GM23338 (cell line): ENCODE measurements around the gene UNC5B. TPM values are rescaled to one million over a fixed set of nuclear protein-coding genes. Genes with fewer than 3 reads are reported as not detected.

Source experiments
- ATAC-seq: fragments of 200-7000 bp; cut with Tn5 transposase; 3 replicates; pipeline ENCODE4 v1.9.1; 2020
- DNase-seq: peaks from one replicate; pipeline ENCODE4 v3.0.0-alpha.2; 2015; ENCODE audit warnings: low spot score
- H2AFZ ChIP-seq: fragments of 200-600 bp; sonication (generic); 2 replicates; pipeline ENCODE4 v1.8.0; 2016; ENCODE audit warnings: antibody characterized with exemption, mild to moderate bottlenecking, moderate library complexity
- H3F3A ChIP-seq: fragments of 200-600 bp; sonication (generic); replicated peaks from 2 replicates; pipeline ENCODE4 v1.8.0; 2017; ENCODE audit warnings: antibody characterized with exemption, mixed run types, low read depth
- H3K27ac ChIP-seq: fragments of 200-600 bp; sonication (generic); 2 replicates; pipeline ENCODE4 v1.6.1; 2016; ENCODE audit warnings: low read depth
- H3K27me3 ChIP-seq: fragments of 200-600 bp; sonication (generic); 2 replicates; pipeline ENCODE4 v1.8.0; 2016; ENCODE audit warnings: mild to moderate bottlenecking, mixed run types, moderate library complexity; ENCODE audit not compliant: insufficient read depth
- H3K36me3 ChIP-seq: fragments of 200-600 bp; sonication (generic); 2 replicates; pipeline ENCODE4 v1.8.0; 2016; ENCODE audit warnings: mild to moderate bottlenecking; ENCODE audit not compliant: insufficient read depth
- H3K4me1 ChIP-seq: fragments of 200-600 bp; sonication (generic); 2 replicates; pipeline ENCODE4 v1.8.0; 2016; ENCODE audit warnings: mild to moderate bottlenecking, moderate library complexity; ENCODE audit not compliant: insufficient read depth
- H3K4me2 ChIP-seq: fragments of 200-600 bp; sonication (generic); 2 replicates; pipeline ENCODE4 v1.7.1; 2017; ENCODE audit warnings: mixed run types
- H3K4me3 ChIP-seq: fragments of 200-600 bp; sonication (generic); 2 replicates; pipeline ENCODE4 v1.6.1; 2016; ENCODE audit warnings: mixed run types
- H3K79me2 ChIP-seq: fragments of 200-600 bp; sonication (generic); replicated peaks from 2 replicates; pipeline ENCODE4 v1.8.0; 2017; ENCODE audit warnings: mild to moderate bottlenecking; ENCODE audit not compliant: insufficient read depth
- H3K9me2 ChIP-seq: fragments of 200-600 bp; sonication (generic); 2 replicates; pipeline ENCODE4 v1.8.0; 2017; ENCODE audit not compliant: insufficient read depth
- H4K20me1 ChIP-seq: fragments of 200-600 bp; sonication (generic); replicated peaks from 2 replicates; pipeline ENCODE4 v1.8.0; 2017; ENCODE audit warnings: mild to moderate bottlenecking; ENCODE audit not compliant: insufficient read depth
- H3K27ac Mint-ChIP-seq: 2 replicates; pipeline ENCODE4 v1.8.0; 2020; ENCODE audit warnings: inconsistent platforms, mild to moderate bottlenecking, moderate library complexity, mixed read lengths
- H3K27me3 Mint-ChIP-seq: 3 replicates; pipeline ENCODE4 v1.8.0; 2022; ENCODE audit warnings: low read depth, mild to moderate bottlenecking, moderate library complexity, mixed read lengths, inconsistent platforms; ENCODE audit not compliant: insufficient read depth, poor library complexity
- H3K36me3 Mint-ChIP-seq: 3 replicates; pipeline ENCODE4 v1.8.0; 2021; ENCODE audit warnings: low read depth, mild to moderate bottlenecking, inconsistent platforms, moderate library complexity, mixed read lengths
- H3K4me1 Mint-ChIP-seq: 3 replicates; pipeline ENCODE4 v1.8.0; 2020; ENCODE audit warnings: mild to moderate bottlenecking, inconsistent platforms, mixed read lengths
- H3K4me3 Mint-ChIP-seq: 3 replicates; pipeline ENCODE4 v1.8.0; 2021; ENCODE audit warnings: moderate library complexity, mild to moderate bottlenecking, inconsistent platforms, mixed read lengths
- H3K9me3 Mint-ChIP-seq: 3 replicates; pipeline ENCODE4 v1.8.0; 2020; ENCODE audit warnings: moderate library complexity, mild to moderate bottlenecking, inconsistent platforms, mixed read lengths
- CREB1 ChIP-seq: fragments of 250-450 bp; sonication (Bioruptor Pico); IDR thresholded peaks from 2 replicates; pipeline ENCODE4 v1.5.0; 2020; ENCODE audit warnings: low read depth, mild to moderate bottlenecking, moderate library complexity
- CTCF ChIP-seq, 2 experiments: fragments of 200-600 bp in 1 of 2; sonication (generic) in 1 of 2; conservative IDR thresholded peaks; 2 replicates each; pipeline versions ENCODE4 v1.5.1 to v1.6.1; 2016 to 2017; ENCODE audit warnings: antibody characterized with exemption in 2 of 2, low read depth in 2 of 2, mild to moderate bottlenecking in 2 of 2, moderate library complexity in 1 of 2
- ETS1 ChIP-seq: IDR thresholded peaks from 2 replicates; pipeline ENCODE4 v1.6.1; 2016; ENCODE audit warnings: antibody characterized with exemption
- EZH2 ChIP-seq: fragments of 200-600 bp; sonication (generic); IDR thresholded peaks from one replicate; pipeline ENCODE4 v1.8.0; 2017; ENCODE audit warnings: antibody characterized with exemption, mild to moderate bottlenecking, low read depth; ENCODE audit not compliant: unreplicated experiment
- EZH2phosphoT487 ChIP-seq: fragments of 200-600 bp; sonication (generic); IDR thresholded peaks from one replicate; pipeline ENCODE4 v1.8.1; 2018; ENCODE audit warnings: antibody characterized with exemption; ENCODE audit not compliant: unreplicated experiment
- JUNB ChIP-seq: IDR thresholded peaks from one replicate; pipeline ENCODE4 v1.6.1; 2016; ENCODE audit warnings: antibody characterized with exemption; ENCODE audit not compliant: unreplicated experiment
- NANOG ChIP-seq: IDR thresholded peaks from 2 replicates; pipeline ENCODE4 v1.6.1; 2016; ENCODE audit warnings: antibody characterized with exemption, borderline replicate concordance
- POLR2AphosphoS5 ChIP-seq: IDR thresholded peaks from 2 replicates; pipeline ENCODE4 v1.6.1; 2016; ENCODE audit warnings: antibody characterized with exemption, low read depth
- REST ChIP-seq: IDR thresholded peaks from one replicate; pipeline ENCODE4 v1.6.1; 2018; ENCODE audit warnings: antibody characterized with exemption; ENCODE audit not compliant: unreplicated experiment
- STAT1 ChIP-seq: IDR thresholded peaks from one replicate; pipeline ENCODE4 v1.6.1; 2016; ENCODE audit warnings: antibody characterized with exemption; ENCODE audit not compliant: unreplicated experiment
- ZNF114 ChIP-seq: fragments of 250-450 bp; sonication (Bioruptor Pico); IDR thresholded peaks from 2 replicates; pipeline ENCODE4 v1.5.0; 2020; ENCODE audit warnings: mild to moderate bottlenecking, moderate library complexity
- ZNF331 ChIP-seq: fragments of 250-450 bp; sonication (Bioruptor Pico); IDR thresholded peaks from 2 replicates; pipeline ENCODE4 v1.5.0; 2020; ENCODE audit warnings: low read depth, mild to moderate bottlenecking, moderate library complexity
- ZNF462 ChIP-seq: fragments of 250-450 bp; sonication (Bioruptor Pico); IDR thresholded peaks from 2 replicates; pipeline ENCODE4 v1.5.0; 2020; ENCODE audit warnings: mild to moderate bottlenecking, moderate library complexity
- polyA plus RNA-seq: library from polyadenylated mRNA; unstranded; fragments of >200 nt; fragmentation: Nextera tagmentation; extraction: Ambion mirVana; gene quantifications from 2 replicates; pipeline ENCODE4 v1.2.1, GENCODE V29; 2016
- total RNA-seq: library from RNA; depleted of rRNA; stranded (reverse); fragments of >200 nt; shearing (Covaris generic); gene quantifications from 2 replicates; pipeline ENCODE4 v1.2.3, GENCODE V29; 2014

UNC5B gene
- total and polyA plus RNA-seq, 2 experiments from 2014 or later, result 8.0 to 31.2 TPM

- 0 out of 2 replicates have a peak overlapping the region, but pooled peaks have one; percentile 27 for H3K27ac Mint-ChIP-seq
- peaks cover 61% of the 10 kb centered on the region for H3K4me1 Mint-ChIP-seq
These were observed 46.9 kb downstream of the UNC5B start for GRCh38 chr10:71259282-71259681.

More at GRCh38 chr10:71259282-71259681, 46.9 kb downstream of the UNC5B start:
- no peaks in the 10 kb centered on the region for H3K27me3 ChIP-seq
- H4K20me1 ChIP-seq, result no peaks in the 10 kb centered on the region; the same call in 1 of the 2 replicates
- no peak overlapping the region for H3K4me3 ChIP-seq
- H3K36me3 Mint-ChIP-seq, result no peaks in the 10 kb centered on the region; the same call in 1 of the 3 replicates
- no peak overlapping the region for H3K4me2 ChIP-seq
- no peaks in the 10 kb centered on the region for H3K9me3 Mint-ChIP-seq
- H3K4me3 Mint-ChIP-seq, result peak overlapping the region; percentile 37; the same call in 1 of the 3 replicates
- H3F3A ChIP-seq, result no peaks in the 10 kb centered on the region
- ATAC-seq (no peak), DNase-seq (no peak)
- TF ChIP-seq REST (no peak), NANOG (no peak), POLR2AphosphoS5 (no peak), ZNF114 (CRISPR knock-in tag) (no peak), ETS1 (no peak), STAT1 (no peak), ZNF462 (CRISPR knock-in tag) (no peak), ZNF331 (CRISPR knock-in tag) (no peak), CTCF (conservative IDR thresholded peaks at IDR 0.05; ENCODE audit: low read depth in 2 of 2) (no peak), JUNB (no peak), CREB1 (CRISPR knock-in tag) (no peak), EZH2 (no peak), EZH2phosphoT487 (no peak)
- peaks cover 13% of the 10 kb centered on the region for H3K79me2 ChIP-seq
- no peak overlapping the region for H2AFZ ChIP-seq
- no peak overlapping the region for H3K27ac ChIP-seq
- no peaks in the 10 kb centered on the region for H3K9me2 ChIP-seq
- H3K27me3 Mint-ChIP-seq, result peaks cover 14% of the 10 kb centered on the region
- H3K4me1 ChIP-seq, result peaks cover 41% of the 10 kb centered on the region
- no peaks in the 10 kb centered on the region for H3K36me3 ChIP-seq
